DND-41 (cell line): ENCODE data around the gene CPEB1.

Experiments
- ATAC-seq: fragments of 200-7000 bp; cut with Tn5 transposase; 3 replicates; pipeline ENCODE4 v1.9.1; 2021; ENCODE audit warnings: low read depth; ENCODE audit not compliant: insufficient read depth
- DNase-seq: peaks from one replicate; pipeline ENCODE4 v3.0.0-alpha.2; 2020
- H2AFZ ChIP-seq: 2 replicates; pipeline ENCODE4 v1.6.0; 2012; ENCODE audit warnings: low read depth, low read length
- H3K27ac ChIP-seq: 2 replicates; pipeline ENCODE4 v1.5.1; 2012; ENCODE audit warnings: low read length, inconsistent platforms
- H3K27me3 ChIP-seq: fragments of 200-600 bp; sonication (generic); 2 replicates; pipeline ENCODE4 v1.6.0; 2012; ENCODE audit warnings: low read length, mild to moderate bottlenecking, inconsistent platforms; ENCODE audit not compliant: insufficient read depth, poor library complexity
- H3K36me3 ChIP-seq: 2 replicates; pipeline ENCODE4 v1.5.1; 2012; ENCODE audit warnings: low read length, inconsistent platforms; ENCODE audit not compliant: insufficient read depth
- H3K4me1 ChIP-seq: 2 replicates; pipeline ENCODE4 v1.5.1; 2012; ENCODE audit warnings: mild to moderate bottlenecking, low read length; ENCODE audit not compliant: insufficient read depth
- H3K4me2 ChIP-seq: 2 replicates; pipeline ENCODE4 v1.6.0; 2012; ENCODE audit warnings: mild to moderate bottlenecking, moderate library complexity, low read length, inconsistent platforms; ENCODE audit not compliant: insufficient read depth
- H3K4me3 ChIP-seq, 2 experiments: fragments of 200-600 bp in 1 of 2; shearing (Covaris generic) in 1 of 2; 2 replicates each; pipeline ENCODE4 v1.5.1; 2012 to 2016; ENCODE audit warnings: inconsistent platforms in 2 of 2, low read length in 2 of 2, mild to moderate bottlenecking in 2 of 2, low read depth in 1 of 2, moderate library complexity in 1 of 2
- H3K79me2 ChIP-seq: 2 replicates; pipeline ENCODE4 v1.6.0; 2012; ENCODE audit warnings: low read length, inconsistent platforms; ENCODE audit not compliant: insufficient read depth
- H3K9ac ChIP-seq: 2 replicates; pipeline ENCODE4 v1.6.0; 2012; ENCODE audit warnings: low read depth, mild to moderate bottlenecking, inconsistent platforms, low read length, moderate library complexity
- H3K9me3 ChIP-seq: 2 replicates; pipeline ENCODE4 v1.5.1; 2012; ENCODE audit warnings: low read length, moderate library complexity, mild to moderate bottlenecking, inconsistent platforms; ENCODE audit not compliant: insufficient read depth, severe bottlenecking
- H4K20me1 ChIP-seq: 2 replicates; pipeline ENCODE4 v1.6.0; 2012; ENCODE audit warnings: low read length; ENCODE audit not compliant: insufficient read depth
- CTCF ChIP-seq: IDR thresholded peaks from 2 replicates; pipeline ENCODE4 v1.5.1; 2012; ENCODE audit warnings: borderline replicate concordance, low read length, moderate library complexity, mild to moderate bottlenecking; ENCODE audit not compliant: poor library complexity, severe bottlenecking; ENCODE audit errors: extremely low read depth
- EZH2 ChIP-seq: IDR thresholded peaks from 3 replicates; pipeline ENCODE4 v1.6.1; 2012; ENCODE audit warnings: borderline replicate concordance, low read depth, mild to moderate bottlenecking, moderate library complexity, low read length, inconsistent platforms; ENCODE audit not compliant: severe bottlenecking

Gene CPEB1

GRCh38 chr15:82647045-82647834 lies at the start of gene CPEB1:
CPEB1 (minus strand) TSS chr15:82647363; CDS start chr15:82628459, 18,904 bp downstream.
- H3K27ac ChIP-seq: no peak within 1 kb of the TSS
- H3K4me3 ChIP-seq: no peak within 1 kb of the TSS

GRCh38 chr15:82692171-82692570 lies 45.0 kb upstream of the CPEB1 start:
- Histone ChIP-seq H3K4me2 (no peak overlapping the region), H3K4me3 (no peak overlapping the region), H3K4me1 (no peaks in the 10 kb centered on the region), H3K9ac (no peak overlapping the region), H3K36me3 (no peaks in the 10 kb centered on the region), H3K9me3 (no peaks in the 10 kb centered on the region), H3K27me3 (no peaks in the 10 kb centered on the region), H4K20me1 (no peaks in the 10 kb centered on the region), H2AFZ (no peak overlapping the region), H3K79me2 (no peaks in the 10 kb centered on the region), H3K27ac (no peak overlapping the region)
- no peak for ATAC-seq
- no peak for DNase-seq
- TF ChIP-seq EZH2: no peak
- no peak for TF ChIP-seq CTCF

More at GRCh38 chr15:82647045-82647834, at the start of gene CPEB1:
- TF ChIP-seq CTCF (no peak), EZH2 (no peak)
- H3K36me3 ChIP-seq: no peaks in the 10 kb centered on the region
- H3K9ac ChIP-seq: no peak within 1 kb of the TSS
- peaks cover 4% of the 10 kb centered on the region for H3K27me3 ChIP-seq
- no peaks in the 10 kb centered on the region for H3K4me1 ChIP-seq
- no peaks in the 10 kb centered on the region for H3K79me2 ChIP-seq
- ATAC-seq (no peak), DNase-seq (no peak)
- H2AFZ ChIP-seq: no peak within 1 kb of the TSS
- H3K4me2 ChIP-seq: no peak within 1 kb of the TSS
- no peaks in the 10 kb centered on the region for H3K9me3 ChIP-seq
- no peaks in the 10 kb centered on the region for H4K20me1 ChIP-seq

GRCh38 chr15:82689147-82689546 lies 42.0 kb upstream of the CPEB1 start:
- no peak overlapping the region for H2AFZ ChIP-seq
- H4K20me1 ChIP-seq: no peaks in the 10 kb centered on the region
- H3K4me2 ChIP-seq: no peak overlapping the region
- H3K27me3 ChIP-seq: no peaks in the 10 kb centered on the region
- H3K36me3 ChIP-seq: no peaks in the 10 kb centered on the region
- TF ChIP-seq EZH2 (no peak), CTCF (no peak)
- H3K79me2 ChIP-seq: no peaks in the 10 kb centered on the region
- DNase-seq: no peak
- no peaks in the 10 kb centered on the region for H3K4me1 ChIP-seq
- ATAC-seq: no peak
- no peak overlapping the region for H3K9ac ChIP-seq
- no peak overlapping the region for H3K4me3 ChIP-seq
- no peak overlapping the region for H3K27ac ChIP-seq
- H3K9me3 ChIP-seq: no peaks in the 10 kb centered on the region
